Suprapubic skin (tissue), 4 donors: ENCODE measurements around the gene HPSE2. TPM values are rescaled to one million over a fixed set of nuclear protein-coding genes. Genes with fewer than 3 reads are reported as not detected.

ENCODE experiments used
- DNase-seq, 2 donors: peaks; one replicate each; pipeline ENCODE4 v3.0.0-alpha.2; 2019; ENCODE audit warnings: low spot score in 2 of 2
- H3K27ac ChIP-seq: fragments of 200-600 bp; sonication (generic); one replicate; pipeline ENCODE4 v1.5.1; 2019
- H3K27me3 ChIP-seq: fragments of 200-600 bp; sonication (generic); one replicate; pipeline ENCODE4 v1.5.1; 2019
- H3K36me3 ChIP-seq: fragments of 200-600 bp; sonication (generic); one replicate; pipeline ENCODE4 v1.5.1; 2019
- H3K4me1 ChIP-seq: fragments of 200-600 bp; sonication (generic); one replicate; pipeline ENCODE4 v1.5.1; 2019
- H3K4me3 ChIP-seq: fragments of 200-600 bp; sonication (generic); one replicate; pipeline ENCODE4 v1.5.1; 2019; ENCODE audit warnings: mild to moderate bottlenecking
- H3K9me3 ChIP-seq: fragments of 200-600 bp; sonication (generic); one replicate; pipeline ENCODE4 v1.5.1; 2019
- EP300 ChIP-seq: sonication (generic); formaldehyde crosslinking; IDR thresholded peaks from one replicate; pipeline ENCODE4 v1.6.1; 2017; ENCODE audit warnings: antibody characterized with exemption
- POLR2A ChIP-seq, 2 donors: fragments of 450-650 bp; IDR thresholded peaks; one replicate each; pipeline ENCODE4 v1.6.1; 2017; ENCODE audit warnings: antibody characterized with exemption in 2 of 2, mild to moderate bottlenecking in 2 of 2, moderate library complexity in 2 of 2
- POLR2AphosphoS5 ChIP-seq, 3 donors: sonication (generic); formaldehyde crosslinking; IDR thresholded peaks; one replicate each; pipeline ENCODE4 v1.6.1; 2017; ENCODE audit warnings: antibody characterized with exemption in 3 of 3
- WGBS: methylation state at CpG from one replicate; pipeline ENCODE4 v1.1.5; 2018; 5-methylcytosine and 5-hydroxymethylcytosine counted together
- total RNA-seq, 4 donors: library from RNA; depleted of rRNA; stranded (reverse); fragments of >200 nt; gene quantifications; one replicate each; pipeline ENCODE4 v1.1.0, GENCODE V29; 2016
- TF ChIP-seq, protein P1 (sequence below), 2 donors: fragments of 200-600 bp in 1 of 2; fragments of 450-650 bp in 1 of 2; sonication (generic) in 1 of 2; IDR thresholded peaks; one replicate each; pipeline ENCODE4 v1.5.1; 2016 to 2019; ENCODE audit warnings: antibody characterized with exemption in 2 of 2, mild to moderate bottlenecking in 1 of 2, moderate library complexity in 1 of 2

HPSE2 gene
- total RNA-seq, 4 donors from 2014 or later: 0.95 to 1.3 (median 0.99) TPM

DNA sequence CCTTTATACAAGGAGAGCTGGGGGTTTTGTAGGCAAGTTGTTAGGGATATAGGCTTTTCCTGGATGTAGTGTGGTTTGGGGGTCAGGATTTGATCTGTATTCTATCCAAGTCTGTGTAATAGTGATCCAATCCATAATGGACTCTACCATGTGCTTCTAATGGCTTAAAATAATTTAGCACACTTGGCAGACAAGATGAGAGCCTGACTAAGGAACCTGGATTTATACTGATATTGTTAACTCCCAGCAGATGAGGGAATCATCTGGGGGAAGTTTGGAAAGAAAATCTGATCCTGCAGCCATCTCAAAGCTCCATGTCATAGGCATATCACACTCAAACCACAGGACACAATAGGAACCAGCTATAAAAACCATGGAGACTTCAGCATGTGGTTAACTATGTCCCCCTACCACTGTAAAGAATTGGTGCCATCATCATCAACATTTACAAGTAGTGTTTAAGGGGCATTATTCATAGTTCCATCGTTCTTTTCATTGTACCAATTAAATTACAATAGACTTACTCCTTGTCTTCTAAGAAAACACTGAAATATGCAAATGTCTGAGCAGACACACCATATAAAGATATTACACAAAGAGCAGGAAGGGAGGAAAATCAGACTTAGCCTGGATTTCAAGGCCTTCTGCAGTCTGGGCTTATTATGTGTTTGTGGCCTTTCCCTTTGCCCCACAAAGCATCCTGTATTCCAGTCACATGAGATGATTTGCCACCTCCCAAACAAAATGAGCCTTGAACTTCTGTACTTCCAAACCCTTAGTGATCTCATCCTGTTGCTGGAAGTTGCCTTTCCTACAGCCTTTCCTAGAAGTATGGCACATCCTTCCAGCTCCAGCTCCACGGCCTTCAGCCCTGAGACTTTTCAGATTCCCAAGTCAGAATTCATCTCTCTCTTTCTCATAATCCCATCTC lies 766.4 kb downstream of the HPSE2 start:
- Histone ChIP-seq H3K4me1 (peaks cover 11% of the 10 kb centered on the region), H3K27me3 (peaks cover 2% of the 10 kb centered on the region), H3K9me3 (no peaks in the 10 kb centered on the region), H3K36me3 (no peaks in the 10 kb centered on the region), H3K4me3 (no peak overlapping the region), H3K27ac (no peak overlapping the region)
- no peak for DNase-seq
- TF ChIP-seq, protein P1, sequence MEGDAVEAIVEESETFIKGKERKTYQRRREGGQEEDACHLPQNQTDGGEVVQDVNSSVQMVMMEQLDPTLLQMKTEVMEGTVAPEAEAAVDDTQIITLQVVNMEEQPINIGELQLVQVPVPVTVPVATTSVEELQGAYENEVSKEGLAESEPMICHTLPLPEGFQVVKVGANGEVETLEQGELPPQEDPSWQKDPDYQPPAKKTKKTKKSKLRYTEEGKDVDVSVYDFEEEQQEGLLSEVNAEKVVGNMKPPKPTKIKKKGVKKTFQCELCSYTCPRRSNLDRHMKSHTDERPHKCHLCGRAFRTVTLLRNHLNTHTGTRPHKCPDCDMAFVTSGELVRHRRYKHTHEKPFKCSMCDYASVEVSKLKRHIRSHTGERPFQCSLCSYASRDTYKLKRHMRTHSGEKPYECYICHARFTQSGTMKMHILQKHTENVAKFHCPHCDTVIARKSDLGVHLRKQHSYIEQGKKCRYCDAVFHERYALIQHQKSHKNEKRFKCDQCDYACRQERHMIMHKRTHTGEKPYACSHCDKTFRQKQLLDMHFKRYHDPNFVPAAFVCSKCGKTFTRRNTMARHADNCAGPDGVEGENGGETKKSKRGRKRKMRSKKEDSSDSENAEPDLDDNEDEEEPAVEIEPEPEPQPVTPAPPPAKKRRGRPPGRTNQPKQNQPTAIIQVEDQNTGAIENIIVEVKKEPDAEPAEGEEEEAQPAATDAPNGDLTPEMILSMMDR (IDR thresholded peaks at IDR 0.05): no peak
- TF ChIP-seq EP300 (no peak), POLR2A (IDR thresholded peaks at IDR 0.05) (no peak), POLR2AphosphoS5 (IDR thresholded peaks at IDR 0.05) (no peak)
- WGBS: 85% methylated on average over 2 of the region's 2 CpGs

DNA sequence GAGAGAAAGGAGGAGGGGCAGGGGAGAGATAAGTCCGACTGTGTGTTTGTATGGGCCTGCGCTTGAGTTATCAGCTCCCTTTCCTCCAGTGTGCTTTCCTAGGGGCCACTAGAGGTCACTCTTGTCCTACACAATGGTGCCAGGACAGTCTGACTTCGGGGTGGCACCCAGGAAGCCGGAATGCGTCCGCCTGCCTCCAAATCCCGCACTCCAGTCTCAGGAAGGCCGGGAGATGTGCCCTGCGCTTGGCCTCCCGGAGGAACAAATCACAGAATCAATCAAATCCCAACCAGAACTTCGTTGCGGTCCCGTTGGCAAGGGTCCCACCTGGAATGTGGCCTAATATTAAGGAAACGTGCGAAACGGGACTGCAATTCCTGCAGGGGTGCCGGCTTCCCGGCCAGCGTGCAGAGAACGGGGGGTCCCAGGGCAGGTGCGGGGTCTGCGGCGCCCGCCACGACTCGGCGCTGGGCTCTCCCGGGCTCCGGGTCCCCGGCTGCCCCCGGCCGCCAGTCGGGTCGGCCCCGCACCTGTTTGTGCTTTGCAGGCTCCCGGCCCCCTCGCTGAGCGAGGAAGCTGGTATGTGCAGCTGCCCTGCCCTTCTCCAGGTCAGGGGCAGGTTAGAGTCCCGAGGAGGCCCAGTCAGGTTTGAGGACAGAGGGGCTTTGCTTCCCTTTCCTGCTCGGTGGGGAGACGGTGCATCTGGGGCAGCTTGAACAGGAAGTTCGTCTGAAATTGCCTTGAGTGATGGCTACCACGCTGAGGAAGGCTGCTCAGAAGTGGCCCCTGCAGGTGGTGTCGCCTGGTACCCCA lies 767.9 kb downstream of the HPSE2 start:
- TF ChIP-seq, protein P1 (IDR thresholded peaks at IDR 0.05): peak; percentile 70 to 74
- TF ChIP-seq POLR2AphosphoS5 (IDR thresholded peaks at IDR 0.05): no peak
- H3K27me3 ChIP-seq: peaks cover 2% of the 10 kb centered on the region
- no peaks in the 10 kb centered on the region for H3K9me3 ChIP-seq
- H3K4me1 ChIP-seq: peaks cover 11% of the 10 kb centered on the region
- no peak overlapping the region for H3K27ac ChIP-seq
- peak overlapping the region; percentile 63 for H3K4me3 ChIP-seq
- 2% methylated on average over 22 of the region's 44 CpGs for WGBS
- no peaks in the 10 kb centered on the region for H3K36me3 ChIP-seq
- DNase-seq: peak in 1 of 2 donors; percentile 79

DNA sequence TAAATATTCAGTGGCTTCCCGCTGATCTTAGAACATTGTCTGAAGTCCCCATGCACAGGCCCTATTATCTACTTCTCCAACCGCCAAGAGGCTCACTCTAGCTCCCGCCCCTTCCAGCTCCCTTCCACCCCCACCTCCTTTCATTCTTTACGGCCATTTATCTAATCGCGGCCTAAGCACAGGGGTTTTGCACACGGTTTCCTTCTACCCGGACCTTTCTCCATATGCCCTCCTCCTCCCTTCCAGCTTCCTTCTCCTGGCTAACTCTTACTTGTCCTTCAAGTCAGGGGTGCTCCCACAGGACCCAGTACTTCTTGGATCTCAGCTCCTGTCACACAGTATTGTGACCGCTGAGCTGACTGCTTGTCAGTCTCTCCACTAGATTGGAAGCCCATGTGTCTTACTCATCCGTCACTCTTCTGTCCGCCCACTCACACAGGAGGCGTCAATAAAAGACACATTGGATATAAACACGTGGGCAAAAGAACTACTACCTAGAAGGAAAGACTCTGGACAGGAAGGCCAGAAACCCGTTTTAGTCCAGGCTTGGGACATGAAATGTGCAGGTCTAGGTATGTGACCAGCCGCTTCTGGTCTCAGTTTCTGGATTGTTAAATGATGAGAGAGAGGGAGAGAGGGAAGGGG lies 768.7 kb downstream of the HPSE2 start:
- H3K36me3 ChIP-seq: no peaks in the 10 kb centered on the region
- peak overlapping the region; percentile 63 for H3K4me3 ChIP-seq
- H3K9me3 ChIP-seq: no peaks in the 10 kb centered on the region
- H3K27me3 ChIP-seq: no peaks in the 10 kb centered on the region
- no peak for DNase-seq
- H3K4me1 ChIP-seq: peaks cover 11% of the 10 kb centered on the region
- no peak overlapping the region for H3K27ac ChIP-seq
- TF ChIP-seq, protein P1 (IDR thresholded peaks at IDR 0.05): no peak
- TF ChIP-seq POLR2AphosphoS5 (IDR thresholded peaks at IDR 0.05): no peak
- WGBS: 75% methylated on average over 15 of the region's 15 CpGs

DNA sequence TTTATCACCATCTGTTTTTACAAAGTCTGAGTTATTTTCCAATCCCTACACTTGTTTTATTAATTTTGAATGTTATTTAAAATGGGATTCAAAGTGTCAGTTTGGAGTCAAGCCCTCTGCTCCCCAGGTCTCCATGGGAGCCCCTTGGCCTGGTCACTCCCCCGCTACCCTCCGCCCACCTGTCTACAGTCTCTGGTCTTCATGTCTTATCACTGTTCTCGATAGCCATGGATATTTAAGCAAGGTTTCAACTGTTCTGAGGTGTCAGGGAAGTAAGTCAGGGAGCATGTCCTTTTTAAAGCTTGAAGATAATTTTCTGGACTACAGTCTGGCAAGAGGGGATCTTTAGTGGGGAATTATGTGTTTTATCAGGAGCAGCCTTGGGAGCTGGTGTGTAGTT lies 769.8 kb downstream of the HPSE2 start:
- H3K27ac ChIP-seq: no peak overlapping the region
- no peak for TF ChIP-seq POLR2A (IDR thresholded peaks at IDR 0.05)
- TF ChIP-seq, protein P1 (IDR thresholded peaks at IDR 0.05): no peak
- no peak for TF ChIP-seq EP300
- TF ChIP-seq POLR2AphosphoS5 (IDR thresholded peaks at IDR 0.05): no peak
- no peak for DNase-seq
- H3K9me3 ChIP-seq: no peaks in the 10 kb centered on the region
- no peak overlapping the region for H3K4me3 ChIP-seq
- 91% methylated on average over 3 of the region's 3 CpGs for WGBS
- peaks cover 11% of the 10 kb centered on the region for H3K4me1 ChIP-seq
- H3K27me3 ChIP-seq: no peaks in the 10 kb centered on the region
- no peaks in the 10 kb centered on the region for H3K36me3 ChIP-seq
